Progenitor cell of endocrine pancreas (in vitro differentiated cells): Measurements from ENCODE around the gene C4BPA. TPM values are rescaled to one million over a fixed set of nuclear protein-coding genes. Genes with fewer than 3 reads are reported as not detected.

ENCODE experiments used
- DNase-seq: peaks from one replicate; pipeline ENCODE4 v3.0.0; 2021; ENCODE audit warnings: low spot score; ENCODE audit not compliant: unreplicated experiment
- H3K27ac Mint-ChIP-seq: 2 replicates; pipeline ENCODE4 v1.8.0; 2021; ENCODE audit warnings: mild to moderate bottlenecking, moderate library complexity, mixed read lengths
- H3K27me3 Mint-ChIP-seq: 2 replicates; pipeline ENCODE4 v1.8.0; 2021; ENCODE audit warnings: mixed read lengths
- H3K36me3 Mint-ChIP-seq: 2 replicates; pipeline ENCODE4 v1.8.0; 2022; ENCODE audit warnings: mixed read lengths; ENCODE audit not compliant: insufficient read depth
- H3K4me1 Mint-ChIP-seq: 2 replicates; pipeline ENCODE4 v1.8.0; 2021; ENCODE audit warnings: low read depth, mixed read lengths
- H3K4me3 Mint-ChIP-seq: 2 replicates; pipeline ENCODE4 v1.8.0; 2021; ENCODE audit warnings: low read depth, mild to moderate bottlenecking, moderate library complexity, mixed read lengths
- H3K9me3 Mint-ChIP-seq: 2 replicates; pipeline ENCODE4 v1.8.0; 2021; ENCODE audit warnings: low read depth, mixed read lengths
- total RNA-seq: library from RNA; stranded (reverse); gene quantifications from 2 replicates; pipeline ENCODE4 v1.2.1, GENCODE V29; 2021
- TF ChIP-seq, protein P1 (sequence below): fragments of 200-600 bp; sonication (generic); IDR thresholded peaks from one replicate; pipeline ENCODE4 v1.5.0; 2021; ENCODE audit warnings: antibody characterized with exemption, mild to moderate bottlenecking; ENCODE audit not compliant: unreplicated experiment

Gene C4BPA
- total RNA-seq, 1 donor from 2014 or later = not detected

DNA sequence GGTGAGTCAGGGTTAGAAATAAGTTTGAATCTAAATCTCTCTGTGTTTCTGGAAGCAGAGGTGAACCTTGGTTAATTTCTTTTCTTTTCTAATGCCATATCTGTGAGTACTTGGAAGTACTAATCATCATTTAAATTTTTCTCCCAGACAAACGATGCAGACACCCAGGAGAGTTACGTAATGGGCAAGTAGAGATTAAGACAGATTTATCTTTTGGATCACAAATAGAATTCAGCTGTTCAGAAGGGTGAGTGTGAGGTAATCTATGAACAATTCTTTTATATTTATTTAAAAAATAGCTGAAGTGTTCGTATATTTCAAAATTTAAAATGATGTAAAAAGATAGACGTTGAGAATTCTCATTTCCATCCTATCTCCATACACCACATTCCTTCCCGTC lies 11.2 kb downstream of the C4BPA start:
- no peaks in the 10 kb centered on the region for H3K9me3 Mint-ChIP-seq
- no peaks in the 10 kb centered on the region for H3K27me3 Mint-ChIP-seq
- no peak overlapping the region for H3K4me3 Mint-ChIP-seq
- H3K27ac Mint-ChIP-seq = no peak overlapping the region
- peaks cover 5% of the 10 kb centered on the region for H3K4me1 Mint-ChIP-seq
- no peaks in the 10 kb centered on the region for H3K36me3 Mint-ChIP-seq
- TF ChIP-seq, protein P1, sequence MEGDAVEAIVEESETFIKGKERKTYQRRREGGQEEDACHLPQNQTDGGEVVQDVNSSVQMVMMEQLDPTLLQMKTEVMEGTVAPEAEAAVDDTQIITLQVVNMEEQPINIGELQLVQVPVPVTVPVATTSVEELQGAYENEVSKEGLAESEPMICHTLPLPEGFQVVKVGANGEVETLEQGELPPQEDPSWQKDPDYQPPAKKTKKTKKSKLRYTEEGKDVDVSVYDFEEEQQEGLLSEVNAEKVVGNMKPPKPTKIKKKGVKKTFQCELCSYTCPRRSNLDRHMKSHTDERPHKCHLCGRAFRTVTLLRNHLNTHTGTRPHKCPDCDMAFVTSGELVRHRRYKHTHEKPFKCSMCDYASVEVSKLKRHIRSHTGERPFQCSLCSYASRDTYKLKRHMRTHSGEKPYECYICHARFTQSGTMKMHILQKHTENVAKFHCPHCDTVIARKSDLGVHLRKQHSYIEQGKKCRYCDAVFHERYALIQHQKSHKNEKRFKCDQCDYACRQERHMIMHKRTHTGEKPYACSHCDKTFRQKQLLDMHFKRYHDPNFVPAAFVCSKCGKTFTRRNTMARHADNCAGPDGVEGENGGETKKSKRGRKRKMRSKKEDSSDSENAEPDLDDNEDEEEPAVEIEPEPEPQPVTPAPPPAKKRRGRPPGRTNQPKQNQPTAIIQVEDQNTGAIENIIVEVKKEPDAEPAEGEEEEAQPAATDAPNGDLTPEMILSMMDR = no peak
- DNase-seq = no peak

DNA sequence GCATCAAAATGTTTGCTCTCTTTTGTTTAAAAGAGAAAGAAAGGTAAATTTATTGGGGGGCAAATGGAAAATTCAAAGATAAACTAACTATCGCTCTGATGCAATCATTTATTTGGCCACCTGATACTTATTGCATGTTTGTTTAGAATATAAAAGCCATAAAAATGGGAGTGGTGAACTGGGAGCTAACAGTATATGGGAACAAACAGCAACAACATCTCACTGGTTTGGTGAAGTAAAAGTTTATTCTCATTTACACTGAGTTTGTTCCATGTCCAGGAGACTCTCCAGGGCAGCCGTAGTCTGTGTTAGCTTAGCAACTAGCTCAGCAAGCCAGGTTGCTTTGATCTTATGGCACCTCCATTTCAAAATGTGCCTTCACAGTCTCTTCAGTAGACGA lies 20.4 kb downstream of the C4BPA start:
- TF ChIP-seq, protein P1 = no peak
- Mint-ChIP-seq H3K4me1 (no peaks in the 10 kb centered on the region), H3K27me3 (peaks cover 3% of the 10 kb centered on the region), H3K36me3 (peaks cover 4% of the 10 kb centered on the region), H3K9me3 (peaks cover 13% of the 10 kb centered on the region), H3K4me3 (no peak overlapping the region), H3K27ac (no peak overlapping the region)
- DNase-seq = no peak

GRCh38 chr1:207128336-207128921 lies 24.4 kb downstream of the C4BPA start:
- Mint-ChIP-seq H3K36me3 (peaks cover 4% of the 10 kb centered on the region), H3K9me3 (peaks cover 19% of the 10 kb centered on the region), H3K27me3 (no peaks in the 10 kb centered on the region), H3K27ac (no peak overlapping the region), H3K4me1 (no peaks in the 10 kb centered on the region), H3K4me3 (no peak overlapping the region)
- no peak for DNase-seq
- TF ChIP-seq, protein P1 = no peak

GRCh38 chr1:207129053-207129452 lies 25.0 kb downstream of the C4BPA start:
- no peak for DNase-seq
- Mint-ChIP-seq H3K4me3 (no peak overlapping the region), H3K4me1 (no peaks in the 10 kb centered on the region), H3K27me3 (no peaks in the 10 kb centered on the region), H3K36me3 (peaks cover 4% of the 10 kb centered on the region), H3K9me3 (peaks cover 19% of the 10 kb centered on the region), H3K27ac (no peak overlapping the region)
- TF ChIP-seq, protein P1 = no peak

- Mint-ChIP-seq H3K4me1 (no peaks in the 10 kb centered on the region), H3K27ac (no peak overlapping the region), H3K36me3 (peaks cover 4% of the 10 kb centered on the region), H3K9me3 (peaks cover 19% of the 10 kb centered on the region), H3K27me3 (no peaks in the 10 kb centered on the region), H3K4me3 (no peak overlapping the region)
- no peak for DNase-seq
- TF ChIP-seq, protein P1 = no peak
Measured at GRCh38 chr1:207130252-207131036, 26.4 kb downstream of the C4BPA start.
